ENCODE measurements around the gene ETFB.

DNA sequence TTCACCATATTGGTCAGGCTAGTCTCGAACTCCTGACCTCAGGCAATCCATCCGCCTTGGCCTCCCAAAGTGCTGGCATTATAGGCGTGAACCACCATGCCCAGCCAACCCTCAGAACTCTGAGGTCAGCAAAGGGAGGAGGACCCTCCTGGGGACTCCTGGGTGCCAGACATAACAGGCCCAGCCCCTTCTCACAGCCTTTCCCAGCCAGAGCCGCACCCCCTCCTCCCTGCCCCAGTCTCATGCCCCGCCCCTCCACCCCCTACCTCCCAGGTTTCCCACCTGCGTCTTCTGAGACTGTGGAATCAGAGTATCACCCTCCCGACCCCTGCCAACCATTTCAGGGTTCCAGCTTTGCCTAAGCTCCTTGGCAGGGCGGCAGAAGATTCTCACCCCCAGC, 49.5 kb downstream of the ETFB start:
- TF ChIP-seq, protein P1, sequence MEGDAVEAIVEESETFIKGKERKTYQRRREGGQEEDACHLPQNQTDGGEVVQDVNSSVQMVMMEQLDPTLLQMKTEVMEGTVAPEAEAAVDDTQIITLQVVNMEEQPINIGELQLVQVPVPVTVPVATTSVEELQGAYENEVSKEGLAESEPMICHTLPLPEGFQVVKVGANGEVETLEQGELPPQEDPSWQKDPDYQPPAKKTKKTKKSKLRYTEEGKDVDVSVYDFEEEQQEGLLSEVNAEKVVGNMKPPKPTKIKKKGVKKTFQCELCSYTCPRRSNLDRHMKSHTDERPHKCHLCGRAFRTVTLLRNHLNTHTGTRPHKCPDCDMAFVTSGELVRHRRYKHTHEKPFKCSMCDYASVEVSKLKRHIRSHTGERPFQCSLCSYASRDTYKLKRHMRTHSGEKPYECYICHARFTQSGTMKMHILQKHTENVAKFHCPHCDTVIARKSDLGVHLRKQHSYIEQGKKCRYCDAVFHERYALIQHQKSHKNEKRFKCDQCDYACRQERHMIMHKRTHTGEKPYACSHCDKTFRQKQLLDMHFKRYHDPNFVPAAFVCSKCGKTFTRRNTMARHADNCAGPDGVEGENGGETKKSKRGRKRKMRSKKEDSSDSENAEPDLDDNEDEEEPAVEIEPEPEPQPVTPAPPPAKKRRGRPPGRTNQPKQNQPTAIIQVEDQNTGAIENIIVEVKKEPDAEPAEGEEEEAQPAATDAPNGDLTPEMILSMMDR (IDR thresholded peaks at IDR 0.05): no peak
- TF ChIP-seq, protein P2, sequence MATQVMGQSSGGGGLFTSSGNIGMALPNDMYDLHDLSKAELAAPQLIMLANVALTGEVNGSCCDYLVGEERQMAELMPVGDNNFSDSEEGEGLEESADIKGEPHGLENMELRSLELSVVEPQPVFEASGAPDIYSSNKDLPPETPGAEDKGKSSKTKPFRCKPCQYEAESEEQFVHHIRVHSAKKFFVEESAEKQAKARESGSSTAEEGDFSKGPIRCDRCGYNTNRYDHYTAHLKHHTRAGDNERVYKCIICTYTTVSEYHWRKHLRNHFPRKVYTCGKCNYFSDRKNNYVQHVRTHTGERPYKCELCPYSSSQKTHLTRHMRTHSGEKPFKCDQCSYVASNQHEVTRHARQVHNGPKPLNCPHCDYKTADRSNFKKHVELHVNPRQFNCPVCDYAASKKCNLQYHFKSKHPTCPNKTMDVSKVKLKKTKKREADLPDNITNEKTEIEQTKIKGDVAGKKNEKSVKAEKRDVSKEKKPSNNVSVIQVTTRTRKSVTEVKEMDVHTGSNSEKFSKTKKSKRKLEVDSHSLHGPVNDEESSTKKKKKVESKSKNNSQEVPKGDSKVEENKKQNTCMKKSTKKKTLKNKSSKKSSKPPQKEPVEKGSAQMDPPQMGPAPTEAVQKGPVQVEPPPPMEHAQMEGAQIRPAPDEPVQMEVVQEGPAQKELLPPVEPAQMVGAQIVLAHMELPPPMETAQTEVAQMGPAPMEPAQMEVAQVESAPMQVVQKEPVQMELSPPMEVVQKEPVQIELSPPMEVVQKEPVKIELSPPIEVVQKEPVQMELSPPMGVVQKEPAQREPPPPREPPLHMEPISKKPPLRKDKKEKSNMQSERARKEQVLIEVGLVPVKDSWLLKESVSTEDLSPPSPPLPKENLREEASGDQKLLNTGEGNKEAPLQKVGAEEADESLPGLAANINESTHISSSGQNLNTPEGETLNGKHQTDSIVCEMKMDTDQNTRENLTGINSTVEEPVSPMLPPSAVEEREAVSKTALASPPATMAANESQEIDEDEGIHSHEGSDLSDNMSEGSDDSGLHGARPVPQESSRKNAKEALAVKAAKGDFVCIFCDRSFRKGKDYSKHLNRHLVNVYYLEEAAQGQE (IDR thresholded peaks at IDR 0.05; ENCODE audit: insufficient read depth in 1 of 2, low read depth in 2 of 2, low read length in 1 of 2): no peak

Data from Panc1 (cell line).